ENCODE measurements around the gene APOL6. TPM values are rescaled to one million over a fixed set of nuclear protein-coding genes. Genes with fewer than 3 reads are reported as not detected.

Gene APOL6
- total and polyA plus RNA-seq, 2 donors (not counting 3 experiments of a cell fraction or from before 2014, with no cell fraction given) = 0.33 to 3.0 TPM

- no peak for TF ChIP-seq MYC (IDR thresholded peaks at IDR 0.05; ENCODE audit: low read depth, low read length)
- no peak for TF ChIP-seq FOS (IDR thresholded peaks at IDR 0.05; ENCODE audit: borderline replicate concordance, insufficient read depth, low read length)
- TF ChIP-seq GATA2 (IDR thresholded peaks at IDR 0.05; ENCODE audit: insufficient read depth, insufficient read length, low read depth, low read length) = no peak
- no peak for TF ChIP-seq EZH2 (IDR thresholded peaks at IDR 0.05; ENCODE audit: borderline replicate concordance, low read depth, low read length, severe bottlenecking)
- TF ChIP-seq POLR2A (IDR thresholded peaks at IDR 0.05; ENCODE audit: low read depth, low read length) = no peak
- TF ChIP-seq, protein P1, sequence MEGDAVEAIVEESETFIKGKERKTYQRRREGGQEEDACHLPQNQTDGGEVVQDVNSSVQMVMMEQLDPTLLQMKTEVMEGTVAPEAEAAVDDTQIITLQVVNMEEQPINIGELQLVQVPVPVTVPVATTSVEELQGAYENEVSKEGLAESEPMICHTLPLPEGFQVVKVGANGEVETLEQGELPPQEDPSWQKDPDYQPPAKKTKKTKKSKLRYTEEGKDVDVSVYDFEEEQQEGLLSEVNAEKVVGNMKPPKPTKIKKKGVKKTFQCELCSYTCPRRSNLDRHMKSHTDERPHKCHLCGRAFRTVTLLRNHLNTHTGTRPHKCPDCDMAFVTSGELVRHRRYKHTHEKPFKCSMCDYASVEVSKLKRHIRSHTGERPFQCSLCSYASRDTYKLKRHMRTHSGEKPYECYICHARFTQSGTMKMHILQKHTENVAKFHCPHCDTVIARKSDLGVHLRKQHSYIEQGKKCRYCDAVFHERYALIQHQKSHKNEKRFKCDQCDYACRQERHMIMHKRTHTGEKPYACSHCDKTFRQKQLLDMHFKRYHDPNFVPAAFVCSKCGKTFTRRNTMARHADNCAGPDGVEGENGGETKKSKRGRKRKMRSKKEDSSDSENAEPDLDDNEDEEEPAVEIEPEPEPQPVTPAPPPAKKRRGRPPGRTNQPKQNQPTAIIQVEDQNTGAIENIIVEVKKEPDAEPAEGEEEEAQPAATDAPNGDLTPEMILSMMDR (IDR thresholded peaks at IDR 0.05; ENCODE audit: extremely low read depth in 1 of 2, insufficient read depth in 1 of 2, low read depth in 1 of 2, low read length in 2 of 2) = no peak
- TF ChIP-seq JUN (IDR thresholded peaks at IDR 0.05; ENCODE audit: borderline replicate concordance, insufficient read depth, insufficient read length, low read depth) = no peak
- TF ChIP-seq, protein P2, sequence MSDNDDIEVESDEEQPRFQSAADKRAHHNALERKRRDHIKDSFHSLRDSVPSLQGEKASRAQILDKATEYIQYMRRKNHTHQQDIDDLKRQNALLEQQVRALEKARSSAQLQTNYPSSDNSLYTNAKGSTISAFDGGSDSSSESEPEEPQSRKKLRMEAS (IDR thresholded peaks at IDR 0.05; ENCODE audit: insufficient read depth, insufficient read length) = no peak
- no peak for TF ChIP-seq POLR2AphosphoS5 (IDR thresholded peaks at IDR 0.05; ENCODE audit: insufficient read depth, low read depth, low read length)
- Histone ChIP-seq H3K79me2 (ENCODE audit: control insufficient read depth, insufficient read depth, low read length) (no peaks in the 10 kb centered on the region), H3K9me3 (replicated peaks; ENCODE audit: control insufficient read depth, insufficient read depth, low read length) (no peaks in the 10 kb centered on the region), H3K9ac (replicated peaks; ENCODE audit: extremely low read depth, insufficient read depth, low read length) (no peak overlapping the region), H3K9me1 (replicated peaks; ENCODE audit: control insufficient read depth, extremely low read depth, insufficient read depth, low read length) (no peaks in the 10 kb centered on the region), H2AFZ (ENCODE audit: low read depth, low read length) (no peak overlapping the region), H4K20me1 (replicated peaks; ENCODE audit: control insufficient read depth, extremely low read depth, insufficient read depth, low read length) (no peaks in the 10 kb centered on the region), H3K27me3 (ENCODE audit: control insufficient read depth in 2 of 2, insufficient read depth in 2 of 2, low read length in 2 of 2) (peaks cover 0 to 7% of the 10 kb centered on the region in 2 experiments), H3K4me3 (replicated peaks in 1 of 3; ENCODE audit: insufficient read depth in 1 of 3, low read depth in 1 of 3, low read length in 3 of 3) (no peak overlapping the region), H3K36me3 (ENCODE audit: control insufficient read depth in 2 of 2, extremely low read depth in 1 of 2, insufficient read depth in 2 of 2, low read length in 2 of 2) (no peaks in the 10 kb centered on the region), H3K27ac (ENCODE audit: insufficient read depth, low read depth, low read length) (no peak overlapping the region), H3K4me2 (ENCODE audit: insufficient read depth, low read length) (no peak overlapping the region), H3K4me1 (ENCODE audit: control insufficient read depth, extremely low read depth, insufficient read depth, low read length) (peaks cover 4% of the 10 kb centered on the region)
- ChIA-PET CTCF (interaction anchor here (1.5 kb wide), 1 partner anchor 8 kb away, joined by 3 read pairs; no protein-coding TSS in a partner anchor), POLR2A (no interaction called here)
- FAIRE-seq = no peak
- intact Hi-C loops (cut with micrococcal nuclease) = no loop called here
- DNase-seq (ENCODE audit: low read depth, low spot score) = no peak
- no TSS peak for BruUV-seq (replicated peaks)
- dilution Hi-C loops (cut with MboI; ENCODE audit: extremely low pct_ligation_motif_present, low sequenced_read_pairs) = no loop called here
Measured at GRCh38 chr22:35656284-35656752, 8.1 kb downstream of the APOL6 start.
